Ascending aorta (tissue), 2 donors: ENCODE measurements around the gene COA3. TPM values are rescaled to one million over a fixed set of nuclear protein-coding genes. Genes with fewer than 3 reads are reported as not detected.

ENCODE experiments used
- DNase-seq, 2 donors: peaks; one replicate each; pipeline ENCODE4 v3.0.0-alpha.2; 2019; ENCODE audit warnings: low spot score in 2 of 2
- H3K27ac ChIP-seq, 2 donors: fragments of 200-600 bp; sonication (generic); one replicate each; pipeline ENCODE4 v1.5.1; 2016 to 2017; ENCODE audit warnings: mild to moderate bottlenecking in 1 of 2
- H3K27me3 ChIP-seq: fragments of 200-600 bp; sonication (generic); one replicate; pipeline ENCODE4 v1.5.1; 2017
- H3K36me3 ChIP-seq, 2 donors: fragments of 200-600 bp; sonication (generic); one replicate each; pipeline ENCODE4 v1.5.1; 2016
- H3K4me1 ChIP-seq, 2 donors: fragments of 200-600 bp; sonication (generic); one replicate each; pipeline ENCODE4 v1.5.1; 2016 to 2017; ENCODE audit warnings: mild to moderate bottlenecking in 1 of 2
- H3K4me3 ChIP-seq, 2 donors: fragments of 200-600 bp; sonication (generic); one replicate each; pipeline ENCODE4 v1.5.1; 2016 to 2017; ENCODE audit warnings: mild to moderate bottlenecking in 1 of 2
- H3K9me3 ChIP-seq, 2 donors: fragments of 200-600 bp; sonication (generic); one replicate each; pipeline ENCODE4 v1.5.1; 2016
- CTCF ChIP-seq, 3 experiments: fragments of 200-600 bp in 2 of 3; fragments of 450-650 bp in 1 of 3; sonication (generic) in 2 of 3; IDR thresholded peaks; one replicate each; pipeline ENCODE4 v1.5.1; 2016 to 2019; ENCODE audit warnings: antibody characterized with exemption in 3 of 3, mild to moderate bottlenecking in 1 of 3, moderate library complexity in 1 of 3
- intact Hi-C: fragments of 100-400 bp; cut with DNase I; formaldehyde crosslinking; loops from one replicate; pipeline ENCODE4 v1.15.1; 2023
- total RNA-seq: library from RNA; depleted of rRNA; stranded (reverse); fragments of >200 nt; gene quantifications from one replicate; pipeline ENCODE4 v1.1.0, GENCODE V29; 2016

COA3 gene
- total RNA-seq, 1 donor from 2014 or later = 9.8 TPM

- Histone ChIP-seq H3K27ac (no peak overlapping the region), H3K9me3 (no peaks in the 10 kb centered on the region), H3K27me3 (no peaks in the 10 kb centered on the region), H3K4me1 (peaks cover 0 to 2% of the 10 kb centered on the region in 2 donors), H3K36me3 (peaks cover 0 to 16% of the 10 kb centered on the region in 2 donors), H3K4me3 (no peak overlapping the region)
- DNase-seq = no peak
- intact Hi-C loops = no loop called here
- no peak for TF ChIP-seq CTCF (IDR thresholded peaks at IDR 0.05)
These were observed 6.0 kb downstream of the COA3 start for GRCh38 chr17:42792545-42792944.

- intact Hi-C loops = no loop called here
- no peak for DNase-seq
- Histone ChIP-seq H3K27me3 (no peaks in the 10 kb centered on the region), H3K4me1 (no peaks in the 10 kb centered on the region), H3K36me3 (peaks cover 0 to 16% of the 10 kb centered on the region in 2 donors), H3K9me3 (no peaks in the 10 kb centered on the region), H3K4me3 (no peak overlapping the region), H3K27ac (no peak overlapping the region)
- TF ChIP-seq CTCF (IDR thresholded peaks at IDR 0.05) = no peak
These were observed 6.6 kb downstream of the COA3 start for GRCh38 chr17:42791948-42792347.

- Histone ChIP-seq H3K9me3 (no peaks in the 10 kb centered on the region), H3K27ac (no peak overlapping the region), H3K4me3 (no peak overlapping the region), H3K4me1 (no peaks in the 10 kb centered on the region), H3K27me3 (peaks cover 12% of the 10 kb centered on the region), H3K36me3 (no peaks in the 10 kb centered on the region)
- TF ChIP-seq CTCF (IDR thresholded peaks at IDR 0.05) = no peak
- intact Hi-C loops = no loop called here
- no peak for DNase-seq
These were observed 11.2 kb downstream of the COA3 start for GRCh38 chr17:42787266-42787665.

GRCh38 chr17:42784811-42785592, 13.5 kb downstream of the COA3 start:
- no peak overlapping the region for H3K4me3 ChIP-seq
- H3K4me1 ChIP-seq = peaks cover 6% of the 10 kb centered on the region in 2 donors
- intact Hi-C loops = no loop called here
- no peak for TF ChIP-seq CTCF (IDR thresholded peaks at IDR 0.05)
- H3K9me3 ChIP-seq = no peaks in the 10 kb centered on the region
- H3K27ac ChIP-seq = no peak overlapping the region
- no peak for DNase-seq
- H3K36me3 ChIP-seq = no peaks in the 10 kb centered on the region
- peaks cover 12% of the 10 kb centered on the region for H3K27me3 ChIP-seq

GRCh38 chr17:42784409-42784808, 14.1 kb downstream of the COA3 start:
- TF ChIP-seq CTCF (IDR thresholded peaks at IDR 0.05) = no peak
- peaks cover 6% of the 10 kb centered on the region in 2 donors for H3K4me1 ChIP-seq
- DNase-seq = no peak
- H3K36me3 ChIP-seq = peaks cover 0 to 3% of the 10 kb centered on the region in 2 donors
- H3K27me3 ChIP-seq = peaks cover 12% of the 10 kb centered on the region
- H3K27ac ChIP-seq = no peak overlapping the region
- no peaks in the 10 kb centered on the region for H3K9me3 ChIP-seq
- intact Hi-C loops = no loop called here
- H3K4me3 ChIP-seq = no peak overlapping the region
